HepG2 (cell line): ENCODE data around the gene NBEAL1. TPM values are rescaled to one million over a fixed set of nuclear protein-coding genes. Genes with fewer than 3 reads are reported as not detected.

ENCODE experiments used
- AHDC1 ChIP-seq: sonication (generic); formaldehyde crosslinking; IDR thresholded peaks from 2 replicates; pipeline ENCODE4 v1.5.1; 2020; ENCODE audit warnings: mild to moderate bottlenecking, missing genetic modification reagents, borderline replicate concordance
- CBX2 ChIP-seq, 2 experiments: fragments of 200-600 bp in 1 of 2; sonication (generic); formaldehyde crosslinking in 1 of 2; IDR thresholded peaks; 2 replicates each; pipeline versions ENCODE4 v1.7.0 to v1.8.1; 2018 to 2022; ENCODE audit warnings: low read depth in 2 of 2, low read length in 1 of 2, mild to moderate bottlenecking in 1 of 2, missing genetic modification reagents in 1 of 2
- CCDC6 ChIP-seq: sonication (generic); formaldehyde crosslinking; IDR thresholded peaks from 2 replicates; pipeline ENCODE4 v1.8.1; 2022; ENCODE audit warnings: mild to moderate bottlenecking, missing genetic modification reagents, moderate library complexity
- CEBPB ChIP-seq: IDR thresholded peaks from 2 replicates; pipeline ENCODE4 v1.6.1; 2011; ENCODE audit warnings: low read depth, low read length, improper control_type of control experiment, borderline replicate concordance
- CSRNP1 ChIP-seq: sonication (generic); formaldehyde crosslinking; IDR thresholded peaks from 2 replicates; pipeline ENCODE4 v1.8.1; 2023; ENCODE audit warnings: mild to moderate bottlenecking, missing genetic modification reagents
- EHMT2 ChIP-seq: fragments of 200-600 bp; sonication (generic); IDR thresholded peaks from 2 replicates; pipeline ENCODE4 v1.7.0; 2017; ENCODE audit warnings: antibody characterized with exemption, low read depth, low read length, borderline replicate concordance
- FOXC1 ChIP-seq: sonication (generic); formaldehyde crosslinking; IDR thresholded peaks from 2 replicates; pipeline ENCODE4 v1.8.0; 2022; ENCODE audit warnings: mild to moderate bottlenecking, missing genetic modification reagents, borderline replicate concordance
- HCFC1 ChIP-seq: fragments of 150-350 bp; IDR thresholded peaks from 2 replicates; pipeline ENCODE4 v1.6.1; 2014; ENCODE audit warnings: low read depth, low read length
- HDAC2 ChIP-seq: sonication (generic); formaldehyde crosslinking; IDR thresholded peaks from 2 replicates; pipeline ENCODE4 v1.4.0; 2020; ENCODE audit warnings: missing genetic modification reagents
- KLF15 ChIP-seq: sonication (generic); formaldehyde crosslinking; IDR thresholded peaks from 2 replicates; pipeline ENCODE4 v1.8.1; 2023; ENCODE audit warnings: borderline replicate concordance, mild to moderate bottlenecking, inconsistent platforms, missing genetic modification reagents, mixed read lengths
- MEF2D ChIP-seq: sonication (generic); formaldehyde crosslinking; IDR thresholded peaks from 2 replicates; pipeline ENCODE4 v1.5.1; 2020; ENCODE audit warnings: mild to moderate bottlenecking, missing genetic modification reagents
- PAF1 ChIP-seq: IDR thresholded peaks from 2 replicates; pipeline ENCODE4 v1.6.1; 2016; ENCODE audit warnings: missing genetic modification reagents, missing compliant biosample characterization
- PHF5A ChIP-seq: IDR thresholded peaks from one replicate; pipeline ENCODE4 v1.6.1; 2018; ENCODE audit warnings: low read depth, missing genetic modification reagents; ENCODE audit not compliant: unreplicated experiment
- PRMT3 ChIP-seq: sonication (generic); formaldehyde crosslinking; IDR thresholded peaks from 2 replicates; pipeline ENCODE4 v1.8.1; 2022; ENCODE audit warnings: low read depth, mild to moderate bottlenecking, moderate library complexity, missing genetic modification reagents, borderline replicate concordance
- RFXANK ChIP-seq: IDR thresholded peaks from 2 replicates; pipeline ENCODE4 v1.6.1; 2016
- SCMH1 ChIP-seq: sonication (generic); formaldehyde crosslinking; IDR thresholded peaks from 2 replicates; pipeline ENCODE4 v1.9.0; 2021; ENCODE audit warnings: missing genetic modification reagents, mild to moderate bottlenecking, borderline replicate concordance
- SP5 ChIP-seq: IDR thresholded peaks from 2 replicates; pipeline ENCODE4 v1.6.1; 2016; ENCODE audit warnings: low read depth, borderline replicate concordance
- XRCC5 ChIP-seq: fragments of 200-400 bp; formaldehyde crosslinking; optimal IDR thresholded peaks from 2 replicates; pipeline ENCODE3; 2017; ENCODE audit warnings: mild to moderate bottlenecking, low read length
- ZFX ChIP-seq: sonication (generic); formaldehyde crosslinking; IDR thresholded peaks from 2 replicates; pipeline ENCODE4 v1.4.0; 2020; ENCODE audit warnings: mild to moderate bottlenecking, low read depth, missing genetic modification reagents, moderate library complexity
- ZNF121 ChIP-seq: sonication (generic); formaldehyde crosslinking; IDR thresholded peaks from 2 replicates; pipeline ENCODE4 v1.5.0; 2020; ENCODE audit warnings: mild to moderate bottlenecking, missing genetic modification reagents
- ZNF850 ChIP-seq: sonication (generic); formaldehyde crosslinking; conservative IDR thresholded peaks from 2 replicates; pipeline ENCODE4 v1.9.0; 2021; ENCODE audit warnings: mild to moderate bottlenecking, missing genetic modification reagents
- ZSCAN12 ChIP-seq: sonication (generic); formaldehyde crosslinking; IDR thresholded peaks from 2 replicates; pipeline ENCODE4 v1.9.0; 2021; ENCODE audit warnings: mild to moderate bottlenecking, missing genetic modification reagents
- ZSCAN20 ChIP-seq: sonication (generic); formaldehyde crosslinking; IDR thresholded peaks from 2 replicates; pipeline ENCODE4 v1.4.0; 2020; ENCODE audit warnings: missing genetic modification reagents, mild to moderate bottlenecking, borderline replicate concordance
- polyA plus RNA-seq, 8 experiments: library from polyadenylated mRNA; depleted of rRNA in 3 of 8; stranded (reverse) in 7 of 8; unstranded in 1 of 8; fragments of >200 nt; fragmentation: Illumina TruSeq in 4 of 8; extraction: Trizol in 4 of 8; gene quantifications; 2 replicates each; pipeline versions ENCODE4 v1.2.1 to v1.2.3, GENCODE V29; 2011 to 2016; ENCODE audit warnings: low read depth in 4 of 8, missing spikeins in 1 of 8, mixed read lengths in 1 of 8; ENCODE audit not compliant: insufficient read depth in 1 of 8
- total RNA-seq, 5 experiments: library from RNA; depleted of rRNA; stranded (reverse); fragments of >200 nt; fragmentation: Illumina TruSeq; extraction: Trizol; gene quantifications; 2 replicates each; pipeline ENCODE4 v1.2.3, GENCODE V29; 2016; ENCODE audit warnings: low read depth in 1 of 5

Gene NBEAL1
- total and polyA plus RNA-seq, 2 of the 13 experiments (the other 11 are each of a cell fraction or from before 2014, with no cell fraction given): 6.4 to 15.7 TPM

- TF ChIP-seq PHF5A (CRISPR knock-in tag) (no peak), ZNF121 (CRISPR knock-in tag) (peak; percentile 20; the same call in 1 of the 2 replicates), CBX2 (IDR thresholded peaks at IDR 0.05; ENCODE audit: low read depth, low read length) (no peak), CBX2 (CRISPR knock-in tag; IDR thresholded peaks at IDR 0.05; ENCODE audit: low read depth) (no peak; the same call in 1 of the 2 replicates), ZNF850 (peak; percentile 96; the same call in 1 of the 2 replicates), RFXANK (peak; percentile 84; the same call in 1 of the 2 replicates), CSRNP1 (peak; percentile 97), HCFC1 (peak; percentile 54), CCDC6 (CRISPR knock-in tag) (peak; percentile 96), CEBPB (no peak), PRMT3 (CRISPR knock-in tag) (peak; percentile 73; the same call in 1 of the 2 replicates), SCMH1 (CRISPR knock-in tag) (no peak), XRCC5 (peak; percentile 100), FOXC1 (peak; percentile 84), AHDC1 (CRISPR knock-in tag) (no peak; the same call in 1 of the 2 replicates), PAF1 (no peak), KLF15 (CRISPR knock-in tag) (peak; percentile 95; the same call in 1 of the 2 replicates), ZSCAN20 (CRISPR knock-in tag) (peak; percentile 90), ZSCAN12 (CRISPR knock-in tag) (peak; percentile 96), HDAC2 (CRISPR knock-in tag) (peak; percentile 68), ZFX (CRISPR knock-in tag) (peak; percentile 100), MEF2D (CRISPR knock-in tag) (peak; percentile 82; the same call in 1 of the 2 replicates), SP5 (CRISPR knock-in tag) (peak; percentile 77), EHMT2 (no peak)
These were observed 224.2 kb downstream of the NBEAL1 start, which contains the start of gene CYP20A1 (continued) for GRCh38 chr2:203238704-203239526.
